ENCODE results near the gene SPTSSA.
"Not testable (repeated sequence)": the region's sequence is repeated elsewhere in the genome, so short reads cannot be mapped to it uniquely, and the experiment has no call there.

The SPTSSA gene

GRCh38 chr14:34428102-34428466 lies 34.0 kb downstream of the SPTSSA start:
- DNase-seq (ENCODE audit: low spot score) = not testable (repeated sequence)

- no peak for DNase-seq (ENCODE audit: low spot score)
Measured at GRCh38 chr14:34426313-34427295, 35.4 kb downstream of the SPTSSA start.

GRCh38 chr14:34425095-34425851 lies 36.8 kb downstream of the SPTSSA start:
- no peak for DNase-seq (ENCODE audit: low spot score)

- DNase-seq (ENCODE audit: low spot score) = no peak
Measured at GRCh38 chr14:34424488-34424887, 37.6 kb downstream of the SPTSSA start.

GRCh38 chr14:34423445-34423844 lies 38.6 kb downstream of the SPTSSA start:
- DNase-seq (ENCODE audit: low spot score) = peak; percentile 83

- no peak for DNase-seq (ENCODE audit: low spot score)
Measured at GRCh38 chr14:34420547-34421150, 41.4 kb downstream of the SPTSSA start.

GRCh38 chr14:34409721-34410120 lies 52.3 kb downstream of the SPTSSA start:
- DNase-seq (ENCODE audit: low spot score) = no peak

GRCh38 chr14:34407951-34408350 lies 54.1 kb downstream of the SPTSSA start:
- DNase-seq (ENCODE audit: low spot score) = no peak

- no peak for DNase-seq (ENCODE audit: low spot score)
Measured at GRCh38 chr14:34404416-34404815, 57.6 kb downstream of the SPTSSA start.

- DNase-seq (ENCODE audit: low spot score) = no peak
Measured at GRCh38 chr14:34403646-34404045, 58.4 kb downstream of the SPTSSA start.

GRCh38 chr14:34398024-34398423 lies 64.0 kb downstream of the SPTSSA start:
- no peak for DNase-seq (ENCODE audit: low spot score)

GRCh38 chr14:34387974-34388516 lies 74.0 kb downstream of the SPTSSA start:
- DNase-seq (ENCODE audit: low spot score) = no peak

- DNase-seq (ENCODE audit: low spot score) = no peak
Measured at GRCh38 chr14:34386865-34387485, 75.1 kb downstream of the SPTSSA start.

- not testable (repeated sequence) for DNase-seq (ENCODE audit: low spot score)
Measured at GRCh38 chr14:34385881-34386280, 76.2 kb downstream of the SPTSSA start.

- DNase-seq (ENCODE audit: low spot score) = no peak
Measured at GRCh38 chr14:34383839-34384238, 78.2 kb downstream of the SPTSSA start.
